HepG2 (cell line): ENCODE results near the gene PEX10. TPM values are rescaled to one million over a fixed set of nuclear protein-coding genes. Genes with fewer than 3 reads are reported as not detected.

Source experiments
- ASH2L ChIP-seq: fragments of 300-600, 200-600 bp; sonication (generic); IDR thresholded peaks from 2 replicates; pipeline ENCODE4 v1.7.0; 2017; ENCODE audit warnings: low read depth, mild to moderate bottlenecking, moderate library complexity, mixed read lengths, low read length; ENCODE audit not compliant: insufficient read length
- ATF4 ChIP-seq, 2 experiments: fragments of 450-650 bp in 1 of 2; sonication (generic) in 1 of 2; formaldehyde crosslinking; IDR thresholded peaks; 2 replicates each; pipeline versions ENCODE4 v1.5.0 to v1.8.0; 2020 to 2022; ENCODE audit warnings: mild to moderate bottlenecking in 1 of 2, missing genetic modification reagents in 1 of 2
- BATF2 ChIP-seq: sonication (generic); formaldehyde crosslinking; IDR thresholded peaks from 2 replicates; pipeline ENCODE4 v1.8.0; 2022; ENCODE audit warnings: mild to moderate bottlenecking, missing genetic modification reagents, moderate library complexity
- BRCA1 ChIP-seq: sonication (generic); formaldehyde crosslinking; IDR thresholded peaks from 2 replicates; pipeline ENCODE4 v1.4.0; 2020; ENCODE audit warnings: missing genetic modification reagents
- BRD4 ChIP-seq: sonication (generic); formaldehyde crosslinking; IDR thresholded peaks from 2 replicates; pipeline ENCODE4 v1.4.0; 2020; ENCODE audit warnings: missing genetic modification reagents
- CREB3 ChIP-seq: sonication (generic); formaldehyde crosslinking; IDR thresholded peaks from 2 replicates; pipeline ENCODE4 v1.5.0; 2020; ENCODE audit warnings: missing genetic modification reagents
- DNMT3B ChIP-seq: conservative IDR thresholded peaks from 2 replicates; pipeline ENCODE4 v1.6.1; 2016; ENCODE audit warnings: missing biosample characterization, control low read depth
- FIP1L1 ChIP-seq: fragments of 200-400 bp; formaldehyde crosslinking; IDR thresholded peaks from 2 replicates; pipeline ENCODE4 v1.6.1; 2018; ENCODE audit warnings: low read depth, mild to moderate bottlenecking, low read length, moderate library complexity, borderline replicate concordance; ENCODE audit not compliant: insufficient read depth
- IKZF1 ChIP-seq: fragments of 450-650 bp; IDR thresholded peaks from 2 replicates; pipeline ENCODE4 v1.7.1; 2016
- IRX3 ChIP-seq: sonication (generic); formaldehyde crosslinking; IDR thresholded peaks from 2 replicates; pipeline ENCODE4 v1.8.1; 2023; ENCODE audit warnings: mild to moderate bottlenecking, low read depth, missing genetic modification reagents, borderline replicate concordance
- JUN ChIP-seq: sonication (generic); formaldehyde crosslinking; IDR thresholded peaks from 2 replicates; pipeline ENCODE4 v1.4.0; 2020; ENCODE audit warnings: mild to moderate bottlenecking, missing genetic modification reagents
- KDM5A ChIP-seq: fragments of 200-600 bp; sonication (generic); IDR thresholded peaks from 2 replicates; pipeline ENCODE4 v1.7.0; 2018; ENCODE audit warnings: antibody characterized with exemption, mild to moderate bottlenecking, low read length, borderline replicate concordance
- PHF5A ChIP-seq: IDR thresholded peaks from one replicate; pipeline ENCODE4 v1.6.1; 2018; ENCODE audit warnings: low read depth, missing genetic modification reagents; ENCODE audit not compliant: unreplicated experiment
- RAD21 ChIP-seq: fragments of 450-650 bp; formaldehyde crosslinking; IDR thresholded peaks from 2 replicates; pipeline ENCODE4 v1.5.0; 2020; ENCODE audit warnings: mild to moderate bottlenecking
- TIGD3 ChIP-seq: sonication (generic); formaldehyde crosslinking; IDR thresholded peaks from 2 replicates; pipeline ENCODE4 v1.5.1; 2020; ENCODE audit warnings: mild to moderate bottlenecking, missing genetic modification reagents, borderline replicate concordance
- ZBTB4 ChIP-seq: sonication (generic); formaldehyde crosslinking; IDR thresholded peaks from 2 replicates; pipeline ENCODE4 v1.4.0; 2020; ENCODE audit warnings: missing genetic modification reagents, mild to moderate bottlenecking, borderline replicate concordance
- ZFP36 ChIP-seq: fragments of 150-350 bp; IDR thresholded peaks from 2 replicates; pipeline ENCODE4 v1.6.1; 2018; ENCODE audit warnings: borderline replicate concordance, low read length, low read depth; ENCODE audit not compliant: partially characterized antibody
- ZNF329 ChIP-seq: sonication (generic); formaldehyde crosslinking; IDR thresholded peaks from 2 replicates; pipeline ENCODE4 v1.9.0; 2021; ENCODE audit warnings: low read depth, mild to moderate bottlenecking, missing genetic modification reagents
- ZNF451 ChIP-seq: sonication (generic); formaldehyde crosslinking; IDR thresholded peaks from 2 replicates; pipeline ENCODE4 v1.5.0; 2020; ENCODE audit warnings: mild to moderate bottlenecking, missing genetic modification reagents
- ZNF496 ChIP-seq: sonication (generic); formaldehyde crosslinking; IDR thresholded peaks from 2 replicates; pipeline ENCODE4 v1.8.1; 2023; ENCODE audit warnings: mild to moderate bottlenecking, moderate library complexity, missing genetic modification reagents; ENCODE audit not compliant: insufficient replicate concordance
- ZNF660 ChIP-seq: sonication (generic); formaldehyde crosslinking; IDR thresholded peaks from 2 replicates; pipeline ENCODE4 v1.5.1; 2020; ENCODE audit warnings: mild to moderate bottlenecking, low read depth, missing genetic modification reagents, borderline replicate concordance
- ZNF773 ChIP-seq: sonication (generic); formaldehyde crosslinking; IDR thresholded peaks from 2 replicates; pipeline ENCODE4 v1.4.0; 2020; ENCODE audit warnings: missing genetic modification reagents, borderline replicate concordance
- polyA plus RNA-seq, 8 experiments: library from polyadenylated mRNA; depleted of rRNA in 3 of 8; stranded (reverse) in 7 of 8; unstranded in 1 of 8; fragments of >200 nt; fragmentation: Illumina TruSeq in 4 of 8; extraction: Trizol in 4 of 8; gene quantifications; 2 replicates each; pipeline versions ENCODE4 v1.2.1 to v1.2.3, GENCODE V29; 2011 to 2016; ENCODE audit warnings: low read depth in 4 of 8, missing spikeins in 1 of 8, mixed read lengths in 1 of 8; ENCODE audit not compliant: insufficient read depth in 1 of 8
- total RNA-seq, 5 experiments: library from RNA; depleted of rRNA; stranded (reverse); fragments of >200 nt; fragmentation: Illumina TruSeq; extraction: Trizol; gene quantifications; 2 replicates each; pipeline ENCODE4 v1.2.3, GENCODE V29; 2016; ENCODE audit warnings: low read depth in 1 of 5

Gene PEX10
- total and polyA plus RNA-seq, 2 of the 13 experiments (the other 11 are each of a cell fraction or from before 2014, with no cell fraction given), result 16.1 to 39.6 TPM

GRCh38 chr1:2384130-2384860, 28.1 kb downstream of the PEX10 start (continued):
- TF ChIP-seq ZBTB4 (CRISPR knock-in tag) (no peak), ZFP36 (no peak), FIP1L1 (no peak), BRD4 (no peak), DNMT3B (CRISPR knock-in tag) (no peak), ASH2L (no peak), ZNF773 (CRISPR knock-in tag) (no peak), ZNF451 (no peak), JUN (no peak), KDM5A (no peak), TIGD3 (no peak), ZNF660 (CRISPR knock-in tag) (no peak), ZNF496 (CRISPR knock-in tag) (no peak), RAD21 (CRISPR knock-in tag) (no peak), BATF2 (CRISPR knock-in tag) (no peak), PHF5A (CRISPR knock-in tag) (no peak), BRCA1 (no peak), CREB3 (no peak), ZNF329 (CRISPR knock-in tag) (no peak), IRX3 (CRISPR knock-in tag) (no peak), IKZF1 (no peak), ATF4 (CRISPR knock-in tag; IDR thresholded peaks at IDR 0.05) (no peak)
